ENCODE measurements around the gene INPP5D. TPM values are rescaled to one million over a fixed set of nuclear protein-coding genes. Genes with fewer than 3 reads are reported as not detected.

The INPP5D gene
- total and polyA plus RNA-seq, 4 donors, result 7.6 to 26.1 (median 25.3) TPM

DNA sequence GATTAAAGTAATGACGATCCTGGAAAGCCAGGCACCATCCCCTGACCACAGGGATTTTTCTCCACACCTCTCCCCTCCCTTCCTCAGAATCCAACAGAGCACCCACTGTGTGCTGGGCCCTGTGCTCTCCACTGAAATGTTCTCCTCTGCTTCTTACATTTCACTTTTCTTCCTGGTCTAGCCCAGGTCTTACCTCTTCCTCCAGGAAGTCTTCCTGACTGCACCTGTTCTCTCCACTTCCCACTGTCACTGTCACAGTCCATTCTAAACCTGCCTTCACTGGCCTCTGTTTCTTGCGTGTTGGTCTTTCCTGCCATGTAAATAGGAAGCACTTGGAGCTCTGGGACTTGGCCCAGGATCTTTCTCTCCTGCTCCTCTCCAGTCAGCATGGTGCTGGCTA is 39.7 kb upstream of the INPP5D start:
- H3K4me1 ChIP-seq (ENCODE audit: control insufficient read depth in 5 of 5, insufficient read depth in 5 of 5, low read length in 5 of 5), result no peaks in the 10 kb centered on the region
- WGBS, 2 donors, result 82 to 87% methylated on average over 2 of the region's 2 CpGs
- H3K27me3 ChIP-seq (ENCODE audit: control insufficient read depth in 3 of 3, insufficient read depth in 3 of 3, low read length in 2 of 3), result no peaks in the 10 kb centered on the region
- H3K36me3 ChIP-seq (ENCODE audit: control insufficient read depth in 4 of 4, insufficient read depth in 4 of 4, low read length in 4 of 4), result no peaks in the 10 kb centered on the region
- no peak for ATAC-seq (ENCODE audit: insufficient read depth, low FRiP score)
- H3K9me3 ChIP-seq (ENCODE audit: control insufficient read depth in 4 of 4, insufficient read depth in 3 of 4, low read length in 3 of 4), result peaks cover 0 to 3% (median 0%) of the 10 kb centered on the region in 4 donors
- TF ChIP-seq, protein P1, sequence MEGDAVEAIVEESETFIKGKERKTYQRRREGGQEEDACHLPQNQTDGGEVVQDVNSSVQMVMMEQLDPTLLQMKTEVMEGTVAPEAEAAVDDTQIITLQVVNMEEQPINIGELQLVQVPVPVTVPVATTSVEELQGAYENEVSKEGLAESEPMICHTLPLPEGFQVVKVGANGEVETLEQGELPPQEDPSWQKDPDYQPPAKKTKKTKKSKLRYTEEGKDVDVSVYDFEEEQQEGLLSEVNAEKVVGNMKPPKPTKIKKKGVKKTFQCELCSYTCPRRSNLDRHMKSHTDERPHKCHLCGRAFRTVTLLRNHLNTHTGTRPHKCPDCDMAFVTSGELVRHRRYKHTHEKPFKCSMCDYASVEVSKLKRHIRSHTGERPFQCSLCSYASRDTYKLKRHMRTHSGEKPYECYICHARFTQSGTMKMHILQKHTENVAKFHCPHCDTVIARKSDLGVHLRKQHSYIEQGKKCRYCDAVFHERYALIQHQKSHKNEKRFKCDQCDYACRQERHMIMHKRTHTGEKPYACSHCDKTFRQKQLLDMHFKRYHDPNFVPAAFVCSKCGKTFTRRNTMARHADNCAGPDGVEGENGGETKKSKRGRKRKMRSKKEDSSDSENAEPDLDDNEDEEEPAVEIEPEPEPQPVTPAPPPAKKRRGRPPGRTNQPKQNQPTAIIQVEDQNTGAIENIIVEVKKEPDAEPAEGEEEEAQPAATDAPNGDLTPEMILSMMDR (IDR thresholded peaks at IDR 0.05; ENCODE audit: control extremely low read depth, extremely low read depth), result no peak
- H3K27ac ChIP-seq (ENCODE audit: low read depth in 1 of 2, low read length in 1 of 2), result no peak overlapping the region
- no peak overlapping the region for H3K4me3 ChIP-seq
- no peak for DNase-seq
- H3K9ac ChIP-seq (ENCODE audit: insufficient read depth in 1 of 2, low read length in 2 of 2), result no peak overlapping the region

DNA sequence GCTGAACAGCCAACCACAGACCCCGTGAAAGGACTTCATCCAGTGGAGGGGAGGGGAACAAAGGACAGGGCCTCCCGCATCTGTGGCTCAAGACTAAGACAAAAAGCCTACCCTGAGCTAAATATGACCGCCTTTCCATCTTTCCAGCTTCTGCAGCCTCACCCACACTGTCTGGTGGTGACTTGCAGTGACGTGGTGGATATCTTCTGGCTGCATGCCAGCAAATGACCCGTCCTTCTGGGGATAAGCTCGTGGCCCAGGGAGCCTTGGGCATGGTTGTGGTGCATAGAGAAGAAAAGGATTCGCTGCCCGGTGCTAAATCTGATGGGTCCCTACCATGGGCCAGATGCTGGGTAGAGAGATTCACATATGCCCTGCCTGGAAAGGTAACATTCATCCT is 38.4 kb upstream of the INPP5D start:
- Histone ChIP-seq H3K36me3 (ENCODE audit: control insufficient read depth in 4 of 4, insufficient read depth in 4 of 4, low read length in 4 of 4) (no peaks in the 10 kb centered on the region), H3K27me3 (ENCODE audit: control insufficient read depth in 3 of 3, insufficient read depth in 3 of 3, low read length in 2 of 3) (no peaks in the 10 kb centered on the region), H3K9me3 (ENCODE audit: control insufficient read depth in 4 of 4, insufficient read depth in 3 of 4, low read length in 3 of 4) (peaks cover 0 to 3% (median 0%) of the 10 kb centered on the region in 4 donors), H3K9ac (ENCODE audit: insufficient read depth in 1 of 2, low read length in 2 of 2) (no peak overlapping the region), H3K4me3 (no peak overlapping the region), H3K27ac (ENCODE audit: low read depth in 1 of 2, low read length in 1 of 2) (no peak overlapping the region), H3K4me1 (ENCODE audit: control insufficient read depth in 5 of 5, insufficient read depth in 5 of 5, low read length in 5 of 5) (no peaks in the 10 kb centered on the region)
- TF ChIP-seq, protein P1 (IDR thresholded peaks at IDR 0.05; ENCODE audit: control extremely low read depth, extremely low read depth), result no peak
- 81 to 82% methylated on average over 8 of the region's 8 CpGs for WGBS, 2 donors
- no peak for ATAC-seq (ENCODE audit: insufficient read depth, low FRiP score)
- no peak for DNase-seq

DNA sequence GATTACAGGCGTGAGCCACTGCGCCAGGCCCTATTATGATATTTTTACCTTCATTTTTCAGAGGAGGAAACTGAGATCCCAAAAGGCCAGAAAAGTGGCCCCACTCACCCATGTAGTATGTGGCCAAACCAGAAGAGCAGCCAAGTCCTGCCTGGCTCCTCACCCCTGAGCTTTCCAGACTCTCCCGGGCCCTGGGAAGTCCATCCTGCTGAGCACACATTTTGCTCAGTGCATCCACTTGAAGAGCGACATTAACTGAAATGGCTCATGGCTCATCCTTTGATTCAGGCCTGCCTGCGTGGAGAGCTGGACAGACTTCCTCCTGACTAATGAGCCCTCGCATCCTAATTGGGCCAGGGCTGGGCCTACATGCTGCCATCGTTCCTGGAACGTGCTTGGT is 37.6 kb upstream of the INPP5D start:
- no peak overlapping the region for H3K27ac ChIP-seq (ENCODE audit: low read depth in 1 of 2, low read length in 1 of 2)
- TF ChIP-seq, protein P1 (IDR thresholded peaks at IDR 0.05; ENCODE audit: control extremely low read depth, extremely low read depth), result no peak
- H3K9ac ChIP-seq (ENCODE audit: insufficient read depth in 1 of 2, low read length in 2 of 2), result no peak overlapping the region
- H3K4me1 ChIP-seq (ENCODE audit: control insufficient read depth in 5 of 5, insufficient read depth in 5 of 5, low read length in 5 of 5), result no peaks in the 10 kb centered on the region
- H3K4me3 ChIP-seq, result no peak overlapping the region
- peaks cover 0 to under 1% (median 0%) of the 10 kb centered on the region in 4 donors for H3K9me3 ChIP-seq (ENCODE audit: control insufficient read depth in 4 of 4, insufficient read depth in 3 of 4, low read length in 3 of 4)
- no peaks in the 10 kb centered on the region for H3K36me3 ChIP-seq (ENCODE audit: control insufficient read depth in 4 of 4, insufficient read depth in 4 of 4, low read length in 4 of 4)
- no peaks in the 10 kb centered on the region for H3K27me3 ChIP-seq (ENCODE audit: control insufficient read depth in 3 of 3, insufficient read depth in 3 of 3, low read length in 2 of 3)
- DNase-seq, result no peak
- no peak for ATAC-seq (ENCODE audit: insufficient read depth, low FRiP score)
- 84 to 92% methylated on average over 8 of the region's 8 CpGs for WGBS, 2 donors

All from lung (tissue), 12 donors.